HG03066 (cell line): Measurements from ENCODE around the gene ETFA.

Experiments
- ATAC-seq: cut with Tn5 transposase; IDR thresholded peaks from one replicate; pipeline ENCODE4 v1.9.1; 2021; ENCODE audit warnings: low read depth; ENCODE audit not compliant: unreplicated experiment

The ETFA gene

GRCh38 chr15:76199106-76200082 lies 111.9 kb downstream of the ETFA start:
- ATAC-seq = no peak

- ATAC-seq = no peak
These were observed 112.7 kb downstream of the ETFA start for GRCh38 chr15:76198456-76199105.

- ATAC-seq = no peak
These were observed 113.4 kb downstream of the ETFA start for GRCh38 chr15:76197703-76198455.

GRCh38 chr15:76196269-76197231 lies 114.7 kb downstream of the ETFA start:
- ATAC-seq = no peak

GRCh38 chr15:76195506-76196268 lies 115.6 kb downstream of the ETFA start:
- no peak for ATAC-seq

GRCh38 chr15:76193934-76194333 lies 117.3 kb downstream of the ETFA start:
- no peak for ATAC-seq

GRCh38 chr15:76192715-76193114 lies 118.6 kb downstream of the ETFA start:
- no peak for ATAC-seq

- ATAC-seq = no peak
These were observed 119.6 kb downstream of the ETFA start for GRCh38 chr15:76191539-76192244.

GRCh38 chr15:76190751-76191538 lies 120.3 kb downstream of the ETFA start:
- ATAC-seq = peak; percentile 77

GRCh38 chr15:76190070-76190564 lies 121.2 kb downstream of the ETFA start:
- no peak for ATAC-seq

GRCh38 chr15:76189106-76189505 lies 122.2 kb downstream of the ETFA start:
- no peak for ATAC-seq

- ATAC-seq = no peak
These were observed 124.1 kb downstream of the ETFA start for GRCh38 chr15:76187163-76187562.

GRCh38 chr15:76185716-76186115 lies 125.6 kb downstream of the ETFA start:
- no peak for ATAC-seq

- no peak for ATAC-seq
These were observed 126.6 kb downstream of the ETFA start for GRCh38 chr15:76184650-76185035.

GRCh38 chr15:76183930-76184649 lies 127.2 kb downstream of the ETFA start:
- no peak for ATAC-seq

- peak; percentile 78 for ATAC-seq
These were observed 129.6 kb downstream of the ETFA start for GRCh38 chr15:76181705-76182107.

GRCh38 chr15:76180321-76180720 lies 130.9 kb downstream of the ETFA start:
- no peak for ATAC-seq
